ENCODE data around the gene FRS2. TPM values are rescaled to one million over a fixed set of nuclear protein-coding genes. Genes with fewer than 3 reads are reported as not detected.

FRS2 gene
- total and polyA plus RNA-seq, 9 of the 15 experiments (the other 6 are each of a cell fraction or from before 2014, with no cell fraction given) = 1.0 to 9.1 (median 6.0) TPM

DNA sequence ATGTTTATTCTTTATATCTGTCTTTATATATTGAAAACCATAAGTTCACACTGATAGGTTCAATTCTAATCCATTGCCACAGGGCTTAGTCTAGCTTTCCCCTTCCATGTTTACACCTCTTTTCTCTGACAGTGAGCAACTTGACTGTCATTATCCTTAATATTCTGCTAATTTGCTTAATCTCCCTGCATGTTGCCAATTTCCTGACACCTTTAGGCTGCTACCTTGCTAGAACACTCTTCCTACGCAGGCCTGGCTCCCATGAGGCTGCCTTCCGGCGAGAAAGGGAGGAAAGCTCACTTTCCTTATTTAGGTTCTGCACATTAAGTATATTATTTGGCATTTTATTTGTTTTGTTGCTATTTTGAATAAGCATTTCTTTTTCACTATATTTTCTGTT, 12.8 kb upstream of the FRS2 start:
- DNase-seq (ENCODE audit: extremely low read depth in 1 of 4, low spot score in 3 of 4) = no peak
- CTCF ChIA-PET (ENCODE audit: low intra/inter-chr PET ratio) = no interaction called here
- 19% methylated on average over 3 of the region's 3 CpGs for WGBS (ENCODE audit: insufficient coverage, low coverage, missing lambda C conversion rate)

More for the DNA sequence above, 12.8 kb upstream of the FRS2 start:
- TF ChIP-seq NELFE (IDR thresholded peaks at IDR 0.05; ENCODE audit: insufficient read depth, insufficient read length) (no peak), SMC3 (conservative IDR thresholded peaks at IDR 0.05; ENCODE audit: insufficient read depth, low read depth, low read length) (no peak), ETS2 (tag; IDR thresholded peaks at IDR 0.05; ENCODE audit: borderline replicate concordance, poor library complexity, severe bottlenecking) (no peak), GABPB2 (CRISPR knock-in tag; conservative IDR thresholded peaks at IDR 0.05) (no peak), NFATC3 (IDR thresholded peaks at IDR 0.05) (no peak), NCOA6 (IDR thresholded peaks at IDR 0.05) (no peak), KLF10 (CRISPR knock-in tag; IDR thresholded peaks at IDR 0.05) (no peak), NFIX (CRISPR knock-in tag; IDR thresholded peaks at IDR 0.05; ENCODE audit: low read depth) (no peak), TARDBP (IDR thresholded peaks at IDR 0.05) (no peak), RBM14 (IDR thresholded peaks at IDR 0.05; ENCODE audit: borderline replicate concordance, insufficient read depth, low read depth, low read length) (no peak), ZNF316 (IDR thresholded peaks at IDR 0.05) (no peak), ZNF354B (CRISPR knock-in tag; IDR thresholded peaks at IDR 0.05) (no peak)
- TF ChIP-seq, protein P1, sequence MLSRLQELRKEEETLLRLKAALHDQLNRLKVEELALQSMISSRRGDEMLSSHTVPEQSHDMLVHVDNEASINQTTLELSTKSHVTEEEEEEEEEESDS (CRISPR knock-in tag; IDR thresholded peaks at IDR 0.05) = no peak
- TF ChIP-seq, protein P2, sequence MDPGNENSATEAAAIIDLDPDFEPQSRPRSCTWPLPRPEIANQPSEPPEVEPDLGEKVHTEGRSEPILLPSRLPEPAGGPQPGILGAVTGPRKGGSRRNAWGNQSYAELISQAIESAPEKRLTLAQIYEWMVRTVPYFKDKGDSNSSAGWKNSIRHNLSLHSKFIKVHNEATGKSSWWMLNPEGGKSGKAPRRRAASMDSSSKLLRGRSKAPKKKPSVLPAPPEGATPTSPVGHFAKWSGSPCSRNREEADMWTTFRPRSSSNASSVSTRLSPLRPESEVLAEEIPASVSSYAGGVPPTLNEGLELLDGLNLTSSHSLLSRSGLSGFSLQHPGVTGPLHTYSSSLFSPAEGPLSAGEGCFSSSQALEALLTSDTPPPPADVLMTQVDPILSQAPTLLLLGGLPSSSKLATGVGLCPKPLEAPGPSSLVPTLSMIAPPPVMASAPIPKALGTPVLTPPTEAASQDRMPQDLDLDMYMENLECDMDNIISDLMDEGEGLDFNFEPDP (CRISPR knock-in tag; IDR thresholded peaks at IDR 0.05) = no peak
- Histone ChIP-seq H3K9me1 (ENCODE audit: control insufficient read depth, insufficient read depth, low read length) (no peaks in the 10 kb centered on the region), H3K4me3 (no peak overlapping the region), H3K27me3 (ENCODE audit: control insufficient read depth in 2 of 2, insufficient read depth in 2 of 2, low read length in 2 of 2) (peaks cover 0 to 3% of the 10 kb centered on the region in 2 experiments; a peak in 1 of 5 replicates), H3K9me3 (replicated peaks; ENCODE audit: control insufficient read depth, insufficient read depth, low read depth, low read length) (no peaks in the 10 kb centered on the region), H4K20me1 (replicated peaks; ENCODE audit: control insufficient read depth, insufficient read depth, low read length) (no peaks in the 10 kb centered on the region), H3K4me2 (ENCODE audit: insufficient read depth, low read length) (no peak overlapping the region), H3K36me3 (ENCODE audit: control insufficient read depth, insufficient read depth, low read length) (no peaks in the 10 kb centered on the region), H3K9ac (ENCODE audit: insufficient read depth in 1 of 2, low read depth in 2 of 2, low read length in 2 of 2) (no peak overlapping the region), H2AFZ (ENCODE audit: low read depth, low read length) (no peak overlapping the region), H3K27ac (ENCODE audit: extremely low read depth, low read depth, low read length) (no peak overlapping the region), H3K4me1 (replicated peaks in 1 of 2; ENCODE audit: control insufficient read depth in 2 of 2, insufficient read depth in 2 of 2, low read length in 2 of 2) (no peaks in the 10 kb centered on the region), H3K79me2 (ENCODE audit: control insufficient read depth, insufficient read depth, low read length) (no peaks in the 10 kb centered on the region)
- intact Hi-C loops (cut with micrococcal nuclease) (no loop called here), in situ Hi-C loops (cut with MboI) (no loop called here)
- POLR2A ChIA-PET = no interaction called here
- no TSS peak for BruUV-seq (replicated peaks)
- FAIRE-seq (no peak), ATAC-seq (no peak)

All from K562 (cell line).